Calu3 (cell line): ENCODE results near the gene GEMIN2. TPM values are rescaled to one million over a fixed set of nuclear protein-coding genes. Genes with fewer than 3 reads are reported as not detected.

Experiments used
- BruUV-seq: library from RNA; stranded (reverse); fragments of 400-500 nt; replicated peaks from 2 replicates; lab custom pipeline; 2021; lab: Mats Ljungman, UMichigan
- CTCF ChIA-PET: fragments of 300-600 bp; sonication (Branson Sonifier 250); formaldehyde crosslinking; loops from one replicate; lab custom pipeline; 2022; ENCODE audit warnings: antibody characterized with exemption; lab: Charles Lee
- DNase-seq: peaks from one replicate; pipeline ENCODE4 v3.0.0; 2022
- H3K27ac Mint-ChIP-seq: one replicate; pipeline ENCODE4 v1.8.0; 2022; ENCODE audit warnings: mixed read lengths; ENCODE audit not compliant: unreplicated experiment
- H3K27me3 Mint-ChIP-seq: one replicate; pipeline ENCODE4 v1.8.0; 2022; ENCODE audit warnings: mixed read lengths; ENCODE audit not compliant: unreplicated experiment
- H3K36me3 Mint-ChIP-seq: one replicate; pipeline ENCODE4 v1.8.0; 2022; ENCODE audit warnings: mild to moderate bottlenecking, moderate library complexity, mixed read lengths; ENCODE audit not compliant: insufficient read depth, unreplicated experiment
- H3K4me1 Mint-ChIP-seq: one replicate; pipeline ENCODE4 v1.8.0; 2022; ENCODE audit warnings: mild to moderate bottlenecking, low read depth, mixed read lengths; ENCODE audit not compliant: unreplicated experiment
- H3K4me3 Mint-ChIP-seq: one replicate; pipeline ENCODE4 v1.8.0; 2022; ENCODE audit warnings: mild to moderate bottlenecking, low read depth, moderate library complexity, mixed read lengths; ENCODE audit not compliant: unreplicated experiment
- H3K9me3 Mint-ChIP-seq: one replicate; pipeline ENCODE4 v1.8.0; 2022; ENCODE audit warnings: low read depth, mixed read lengths; ENCODE audit not compliant: unreplicated experiment
- CTCF ChIP-seq: fragments of 200-600 bp; IDR thresholded peaks from one replicate; pipeline ENCODE4 v1.8.0; 2022; ENCODE audit warnings: antibody characterized with exemption; ENCODE audit not compliant: unreplicated experiment
- intact Hi-C: fragments of 100-400 bp; cut with micrococcal nuclease; formaldehyde crosslinking; loops from one replicate; pipeline ENCODE4 v1.10.0; 2022; ENCODE audit not compliant: unreplicated experiment
- total RNA-seq: library from RNA; stranded (reverse); gene quantifications from 2 replicates; pipeline ENCODE4 v1.2.3, GENCODE V29; 2022

GEMIN2 gene
- total RNA-seq, 1 experiment from 2014 or later, result 20.1 TPM

GRCh38 chr14:39145266-39145966, 31.3 kb downstream of the GEMIN2 start:
- H3K4me3 Mint-ChIP-seq, result no peak overlapping the region
- no peaks in the 10 kb centered on the region for H3K27me3 Mint-ChIP-seq

GRCh38 chr14:39154594-39155189, 40.6 kb downstream of the GEMIN2 start:
- CTCF ChIA-PET, result no interaction called here
- BruUV-seq, result no TSS peak
- Mint-ChIP-seq H3K4me1 (no peaks in the 10 kb centered on the region), H3K27ac (no peak overlapping the region), H3K27me3 (no peaks in the 10 kb centered on the region), H3K9me3 (no peaks in the 10 kb centered on the region), H3K4me3 (no peak overlapping the region), H3K36me3 (peaks cover 10% of the 10 kb centered on the region)
- TF ChIP-seq CTCF, result no peak
- intact Hi-C loops, result no loop called here
- no peak for DNase-seq

More at GRCh38 chr14:39145266-39145966, 31.3 kb downstream of the GEMIN2 start:
- no peak overlapping the region for H3K27ac Mint-ChIP-seq
- CTCF ChIA-PET, result no interaction called here
- no peaks in the 10 kb centered on the region for H3K4me1 Mint-ChIP-seq
- intact Hi-C loops, result no loop called here
- TF ChIP-seq CTCF, result no peak
- H3K36me3 Mint-ChIP-seq, result peaks cover 4% of the 10 kb centered on the region
- no TSS peak for BruUV-seq
- peaks cover 2% of the 10 kb centered on the region for H3K9me3 Mint-ChIP-seq
- no peak for DNase-seq

- Mint-ChIP-seq H3K27me3 (no peaks in the 10 kb centered on the region), H3K27ac (no peak overlapping the region), H3K4me1 (no peaks in the 10 kb centered on the region), H3K9me3 (no peaks in the 10 kb centered on the region), H3K4me3 (no peak overlapping the region), H3K36me3 (peaks cover 14% of the 10 kb centered on the region)
- TF ChIP-seq CTCF, result no peak
- intact Hi-C loops, result no loop called here
- DNase-seq, result no peak
- BruUV-seq, result no TSS peak
- CTCF ChIA-PET, result interaction anchor here (0.6 to 0.7 kb wide), 3 partner anchors 9 to 44 kb away, joined by 4 to 6 read pairs (median 4); no protein-coding TSS in a partner anchor
Measured at GRCh38 chr14:39157491-39157890, 43.4 kb downstream of the GEMIN2 start.

GRCh38 chr14:39158222-39158858, 44.2 kb downstream of the GEMIN2 start:
- Mint-ChIP-seq H3K4me3 (no peak overlapping the region), H3K27ac (no peak overlapping the region), H3K4me1 (no peaks in the 10 kb centered on the region), H3K36me3 (peaks cover 14% of the 10 kb centered on the region), H3K9me3 (no peaks in the 10 kb centered on the region), H3K27me3 (no peaks in the 10 kb centered on the region)
- CTCF ChIA-PET, result no interaction called here
- intact Hi-C loops, result no loop called here
- BruUV-seq, result no TSS peak
- DNase-seq, result no peak
- no peak for TF ChIP-seq CTCF
